Chondrocyte (in vitro differentiated cells): Measurements from ENCODE around the gene PIEZO2. TPM values are rescaled to one million over a fixed set of nuclear protein-coding genes. Genes with fewer than 3 reads are reported as not detected.
A peak's percentile ranks its signal among the peaks of the same experiment; 100 is the strongest.

Source experiments
- DNase-seq: peaks from one replicate; pipeline ENCODE4 v3.0.0; 2021; ENCODE audit warnings: mixed read lengths, low spot score
- H3K27ac Mint-ChIP-seq: one replicate; pipeline ENCODE4 v1.8.0; 2021; ENCODE audit warnings: mild to moderate bottlenecking, moderate library complexity, mixed read lengths; ENCODE audit not compliant: unreplicated experiment
- H3K27me3 Mint-ChIP-seq: 2 replicates; pipeline ENCODE4 v1.8.0; 2021; ENCODE audit warnings: low read depth, mixed read lengths
- H3K36me3 Mint-ChIP-seq: 2 replicates; pipeline ENCODE4 v1.8.0; 2021; ENCODE audit warnings: low read depth, mixed read lengths
- H3K4me1 Mint-ChIP-seq: 2 replicates; pipeline ENCODE4 v1.8.0; 2021; ENCODE audit warnings: low read depth, mild to moderate bottlenecking, mixed read lengths
- H3K4me3 Mint-ChIP-seq: one replicate; pipeline ENCODE4 v1.8.0; 2021; ENCODE audit warnings: mild to moderate bottlenecking, moderate library complexity, mixed read lengths; ENCODE audit not compliant: unreplicated experiment
- H3K9me3 Mint-ChIP-seq: 2 replicates; pipeline ENCODE4 v1.8.0; 2021; ENCODE audit warnings: low read depth, mixed read lengths
- CTCF ChIP-seq: fragments of 200-600 bp; sonication (generic); IDR thresholded peaks from 2 replicates; pipeline ENCODE4 v1.5.0; 2021; ENCODE audit warnings: antibody characterized with exemption, mild to moderate bottlenecking, moderate library complexity
- total RNA-seq: library from RNA; stranded (reverse); gene quantifications from 3 replicates; pipeline ENCODE4 v1.2.1, GENCODE V29; 2021

The PIEZO2 gene
- total RNA-seq, 1 donor from 2014 or later = 142 TPM

DNA sequence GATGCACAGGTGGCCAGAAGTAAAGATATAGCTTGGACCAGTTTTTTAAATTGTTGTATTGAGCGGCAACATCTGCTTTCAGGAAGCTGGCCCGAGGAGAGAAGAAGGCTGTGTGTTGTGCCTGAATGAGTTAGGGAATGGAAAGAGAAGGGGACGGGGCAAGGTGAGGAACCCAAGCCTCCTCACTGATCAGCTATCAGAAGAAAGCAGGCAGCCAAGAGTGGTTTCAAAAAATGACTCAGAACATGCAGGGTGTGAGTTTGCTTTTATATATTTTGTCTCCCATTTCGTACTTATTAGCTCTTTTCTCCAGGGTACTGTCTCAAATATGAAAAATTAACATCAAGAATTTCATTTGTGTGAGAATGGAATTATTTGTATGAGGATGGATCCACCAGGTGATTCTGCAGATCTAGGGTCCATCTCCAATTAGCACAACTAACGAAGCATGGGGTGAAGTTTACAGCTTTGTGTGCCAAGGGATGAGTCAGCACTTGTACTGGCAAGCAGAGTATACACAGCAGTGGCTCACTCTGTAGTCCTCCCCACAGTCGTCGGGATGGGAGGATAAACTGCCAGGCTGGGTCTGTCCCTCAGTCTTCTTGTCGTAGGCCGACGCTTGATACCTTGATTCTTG is 175.7 kb downstream of the PIEZO2 start:
- Mint-ChIP-seq H3K4me3 (no peak overlapping the region), H3K27me3 (no peaks in the 10 kb centered on the region), H3K9me3 (no peaks in the 10 kb centered on the region), H3K36me3 (peaks cover 9% of the 10 kb centered on the region), H3K27ac (peak overlapping the region; percentile 42), H3K4me1 (peaks cover 34% of the 10 kb centered on the region)
- TF ChIP-seq CTCF = no peak
- DNase-seq = no peak

DNA sequence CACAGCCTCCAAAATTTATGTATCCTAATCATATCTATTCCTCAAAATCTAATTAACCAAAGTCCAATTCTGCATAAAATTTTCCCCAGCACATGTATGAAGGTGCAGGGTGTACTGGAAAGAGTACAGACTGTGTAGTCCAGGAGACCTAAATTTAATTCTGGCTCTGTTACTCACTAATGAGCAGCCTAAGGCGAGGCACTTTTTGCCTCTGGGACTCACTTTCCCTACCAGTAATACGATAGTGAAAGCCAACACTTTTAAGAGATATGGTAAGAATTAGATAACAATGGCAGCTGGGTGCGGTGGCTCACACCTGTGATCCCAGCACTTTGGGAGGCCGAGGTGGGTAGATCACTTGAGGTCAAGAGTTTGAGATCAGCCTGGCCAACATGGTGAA is 177.7 kb downstream of the PIEZO2 start:
- no peaks in the 10 kb centered on the region for H3K27me3 Mint-ChIP-seq
- no peak overlapping the region for H3K4me3 Mint-ChIP-seq
- H3K36me3 Mint-ChIP-seq = peaks cover 14% of the 10 kb centered on the region
- H3K9me3 Mint-ChIP-seq = peaks cover 6% of the 10 kb centered on the region
- H3K27ac Mint-ChIP-seq = no peak overlapping the region
- no peak for TF ChIP-seq CTCF
- DNase-seq = no peak
- H3K4me1 Mint-ChIP-seq = peaks cover 31% of the 10 kb centered on the region

DNA sequence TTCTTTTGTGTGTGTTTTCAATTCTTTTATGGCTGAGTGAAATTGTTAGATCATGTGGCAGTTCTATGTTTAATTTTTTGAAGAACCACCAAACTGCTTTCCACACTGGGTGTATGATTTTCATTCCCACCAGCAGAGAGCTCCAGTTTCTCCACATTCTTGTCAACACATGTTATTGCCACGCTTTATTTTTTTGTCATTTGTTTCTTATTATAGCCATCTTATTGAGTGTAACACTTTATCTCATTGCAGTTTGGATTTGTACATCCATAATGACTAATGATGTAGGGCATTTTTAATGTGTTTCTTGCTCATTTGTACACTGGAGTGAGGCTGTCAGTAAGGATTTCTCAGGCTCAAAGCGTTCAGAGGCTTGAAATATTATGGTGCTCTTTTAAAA is 184.2 kb downstream of the PIEZO2 start:
- H3K27ac Mint-ChIP-seq = peak overlapping the region; percentile 61
- peaks cover 18% of the 10 kb centered on the region for H3K4me1 Mint-ChIP-seq
- peaks cover 10% of the 10 kb centered on the region for H3K36me3 Mint-ChIP-seq
- H3K9me3 Mint-ChIP-seq = peaks cover 12% of the 10 kb centered on the region
- H3K4me3 Mint-ChIP-seq = no peak overlapping the region
- no peaks in the 10 kb centered on the region for H3K27me3 Mint-ChIP-seq
- no peak for DNase-seq
- TF ChIP-seq CTCF = peak; percentile 68

- H3K9me3 Mint-ChIP-seq = no peaks in the 10 kb centered on the region
- no peak for TF ChIP-seq CTCF
- no peak for DNase-seq
- peaks cover 6% of the 10 kb centered on the region for H3K36me3 Mint-ChIP-seq
- H3K4me1 Mint-ChIP-seq = no peaks in the 10 kb centered on the region
- no peaks in the 10 kb centered on the region for H3K27me3 Mint-ChIP-seq
- H3K4me3 Mint-ChIP-seq = no peak overlapping the region
- H3K27ac Mint-ChIP-seq = no peak overlapping the region
These were observed 195.7 kb downstream of the PIEZO2 start for GRCh38 chr18:10953672-10954071.

DNA sequence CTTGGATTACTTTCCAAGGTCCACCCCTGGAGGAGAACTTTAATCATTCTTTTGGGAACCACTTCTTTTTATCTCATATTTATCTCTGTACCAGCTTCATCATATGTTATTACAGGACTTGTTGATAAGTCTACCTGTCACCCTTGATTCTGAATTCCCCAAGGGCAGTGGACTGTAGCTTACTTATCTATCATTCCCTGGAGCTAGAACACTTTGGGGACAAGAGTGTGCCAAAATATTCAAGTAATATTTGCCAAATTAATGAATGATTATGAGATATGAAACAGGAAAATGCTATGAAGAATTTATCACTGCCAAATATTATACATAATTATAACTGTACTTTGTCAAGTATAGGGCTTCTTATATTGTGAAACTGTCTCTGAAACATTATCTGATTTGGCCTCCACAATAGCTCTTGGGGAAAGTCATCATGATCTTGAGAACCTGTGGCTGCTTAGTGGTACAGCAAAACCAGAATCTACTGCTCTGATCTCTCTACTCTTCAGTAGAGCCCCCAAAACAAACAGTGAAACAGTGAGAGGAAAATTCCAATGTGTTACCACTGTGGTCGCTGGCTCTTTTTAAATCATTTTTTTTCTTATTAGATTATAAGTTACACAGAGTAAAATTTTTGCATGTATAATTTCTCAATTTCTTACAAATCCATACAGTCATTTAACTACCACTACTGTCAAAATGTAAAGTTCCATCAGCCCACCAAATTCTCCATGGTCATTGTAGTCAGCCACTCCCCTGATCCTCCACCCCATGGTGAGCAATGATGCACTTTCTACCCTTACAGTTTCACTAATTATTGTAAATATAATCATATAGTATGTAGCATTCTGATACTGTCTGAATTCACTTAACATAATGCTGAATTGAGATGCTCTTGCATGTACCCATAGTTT is 197.5 kb downstream of the PIEZO2 start:
- Mint-ChIP-seq H3K27ac (no peak overlapping the region), H3K27me3 (no peaks in the 10 kb centered on the region), H3K9me3 (peaks cover 9% of the 10 kb centered on the region), H3K36me3 (peaks cover 13% of the 10 kb centered on the region), H3K4me1 (no peaks in the 10 kb centered on the region), H3K4me3 (no peak overlapping the region)
- DNase-seq = no peak
- TF ChIP-seq CTCF = no peak
